Endothelial cell of umbilical vein (primary cell): ENCODE data around the gene ARHGEF19. TPM values are rescaled to one million over a fixed set of nuclear protein-coding genes. Genes with fewer than 3 reads are reported as not detected.
A peak's percentile ranks its signal among the peaks of the same experiment; 100 is the strongest.

ENCODE experiments used
- BruUV-seq: library from RNA; stranded (reverse); fragments of 400-500 nt; replicated peaks from 2 replicates; lab custom pipeline; 2021; lab: Mats Ljungman, UMichigan
- CTCF ChIA-PET: fragments of 300-600, 350-600 bp; sonication (Branson Sonifier 250); formaldehyde crosslinking; loops from one replicate; lab custom pipeline; 2021; ENCODE audit warnings: antibody characterized with exemption, inconsistent platforms; lab: Charles Lee
- POLR2A ChIA-PET: fragments of 300-600, 350-600 bp; sonication (Branson Sonifier 250); formaldehyde crosslinking; loops from one replicate; lab custom pipeline; 2021; ENCODE audit warnings: antibody characterized with exemption, inconsistent platforms; lab: Charles Lee
- DNase-seq: peaks from one replicate; pipeline ENCODE4 v3.0.0-alpha.2; 2011; ENCODE audit warnings: low read depth, low spot score
- FAIRE-seq: peaks from 2 replicates; lab custom pipeline; 2011; peaks lifted over from hg19 to GRCh38; lab: Jason Lieb, UNC
- H2AFZ ChIP-seq: 2 replicates; pipeline ENCODE4 v1.6.0; 2012; ENCODE audit warnings: low read depth, low read length, control low read depth, inconsistent platforms
- H3K27ac ChIP-seq: 2 replicates; pipeline ENCODE4 v1.5.1; 2011; ENCODE audit warnings: low read depth, mild to moderate bottlenecking, control low read depth, low read length, moderate library complexity; ENCODE audit not compliant: insufficient read depth
- H3K27me3 ChIP-seq, 2 experiments: 2 replicates each; pipeline versions ENCODE4 v1.6.0 to v1.6.1; 2011; ENCODE audit warnings: low read length in 2 of 2, mixed read lengths in 1 of 2; ENCODE audit not compliant: control insufficient read depth in 2 of 2, insufficient read depth in 2 of 2
- H3K36me3 ChIP-seq, 2 experiments: 2 replicates in 1 of 2; 3 replicates in 1 of 2; pipeline ENCODE4 v1.5.1; 2011; ENCODE audit warnings: low read length in 2 of 2, mild to moderate bottlenecking in 1 of 2, moderate library complexity in 1 of 2; ENCODE audit not compliant: control insufficient read depth in 2 of 2, insufficient read depth in 2 of 2; ENCODE audit errors: extremely low read depth in 1 of 2
- H3K4me1 ChIP-seq: 3 replicates; pipeline ENCODE4 v1.5.1; 2011; ENCODE audit warnings: mild to moderate bottlenecking, low read length; ENCODE audit not compliant: control insufficient read depth, insufficient read depth; ENCODE audit errors: extremely low read depth
- H3K4me2 ChIP-seq: 2 replicates; pipeline ENCODE4 v1.6.1; 2011; ENCODE audit warnings: low read length, control low read depth, mixed read lengths; ENCODE audit not compliant: insufficient read depth
- H3K4me3 ChIP-seq, 3 experiments: fragments of 200-600 bp in 1 of 3; sonication (generic), shearing (Covaris generic) in 1 of 3; replicated peaks in 1 of 3; 2 replicates each; pipeline ENCODE4 v1.5.1; 2011 to 2016; ENCODE audit warnings: control low read depth in 3 of 3, low read length in 3 of 3, mild to moderate bottlenecking in 2 of 3, inconsistent platforms in 1 of 3, low read depth in 1 of 3, moderate library complexity in 1 of 3; ENCODE audit not compliant: insufficient read depth in 1 of 3
- H3K79me2 ChIP-seq: 2 replicates; pipeline ENCODE4 v1.6.0; 2012; ENCODE audit warnings: low read length, inconsistent platforms; ENCODE audit not compliant: control insufficient read depth, insufficient read depth
- H3K9ac ChIP-seq: replicated peaks from 2 replicates; pipeline ENCODE3; 2011; ENCODE audit warnings: low read length, control low read depth; ENCODE audit not compliant: insufficient read depth; ENCODE audit errors: extremely low read depth
- H3K9me1 ChIP-seq: replicated peaks from 3 replicates; pipeline ENCODE4 v1.6.0; 2011; ENCODE audit warnings: mild to moderate bottlenecking, low read length; ENCODE audit not compliant: control insufficient read depth, insufficient read depth; ENCODE audit errors: extremely low read depth
- H3K9me3 ChIP-seq: replicated peaks from 2 replicates; pipeline ENCODE4 v1.5.1; 2012; ENCODE audit warnings: low read length, inconsistent platforms; ENCODE audit not compliant: control insufficient read depth, insufficient read depth
- H4K20me1 ChIP-seq: replicated peaks from 2 replicates; pipeline ENCODE3; 2011; ENCODE audit warnings: mild to moderate bottlenecking, low read length; ENCODE audit not compliant: control insufficient read depth, insufficient read depth; ENCODE audit errors: extremely low read depth
- EZH2 ChIP-seq: IDR thresholded peaks from 2 replicates; pipeline ENCODE4 v1.6.1; 2012; ENCODE audit warnings: borderline replicate concordance, low read depth, mild to moderate bottlenecking, moderate library complexity, low read length, inconsistent platforms; ENCODE audit not compliant: severe bottlenecking
- FOS ChIP-seq: IDR thresholded peaks from 2 replicates; pipeline ENCODE4 v1.6.1; 2011; ENCODE audit warnings: mild to moderate bottlenecking, low read length, moderate library complexity, borderline replicate concordance; ENCODE audit not compliant: insufficient read depth
- GATA2 ChIP-seq: IDR thresholded peaks from 2 replicates; pipeline ENCODE4 v1.7.0; 2011; ENCODE audit warnings: low read depth, mild to moderate bottlenecking, moderate library complexity, mixed read lengths, low read length; ENCODE audit not compliant: insufficient read length, insufficient read depth
- JUN ChIP-seq: IDR thresholded peaks from 2 replicates; pipeline ENCODE4 v1.6.1; 2011; ENCODE audit warnings: borderline replicate concordance, low read depth; ENCODE audit not compliant: insufficient read length, insufficient read depth
- MYC ChIP-seq: IDR thresholded peaks from one replicate; pipeline ENCODE4 v1.6.1; 2011; ENCODE audit warnings: mild to moderate bottlenecking, low read depth, low read length
- POLR2AphosphoS5 ChIP-seq: IDR thresholded peaks from 2 replicates; pipeline ENCODE4 v1.6.1; 2012; ENCODE audit warnings: low read depth, mild to moderate bottlenecking, control low read depth, low read length, moderate library complexity; ENCODE audit not compliant: insufficient read depth
- dilution Hi-C: fragments of 300-500 bp; cut with MboI; formaldehyde crosslinking; loops from one replicate; pipeline ENCODE4 v1.15.0; 2019; ENCODE audit warnings: low sequenced_read_pairs; ENCODE audit not compliant: extremely low pct_ligation_motif_present
- intact Hi-C: fragments of 100-400 bp; cut with micrococcal nuclease; formaldehyde crosslinking; loops from one replicate; pipeline ENCODE4 v1.10.0; 2022
- polyA plus RNA-seq, 4 experiments: library from polyadenylated mRNA; depleted of rRNA in 3 of 4; stranded (reverse) in 3 of 4; unstranded in 1 of 4; fragments of >200 nt; gene quantifications; 2 replicates each; pipeline versions ENCODE4 v1.2.1 to v1.2.3, GENCODE V29; 2011 to 2012; ENCODE audit warnings: missing spikeins in 1 of 4
- total RNA-seq: library from RNA; stranded (reverse); gene quantifications from 2 replicates; pipeline ENCODE4 v1.2.3, GENCODE V29; 2021
- TF ChIP-seq, protein P1 (sequence below): IDR thresholded peaks from 2 replicates; pipeline ENCODE4 v1.6.1; 2011; ENCODE audit not compliant: insufficient read depth, insufficient read length

Gene ARHGEF19
- total and polyA plus RNA-seq, 2 donors (not counting 3 experiments of a cell fraction or from before 2014, with no cell fraction given): 6.2 to 8.0 TPM

DNA sequence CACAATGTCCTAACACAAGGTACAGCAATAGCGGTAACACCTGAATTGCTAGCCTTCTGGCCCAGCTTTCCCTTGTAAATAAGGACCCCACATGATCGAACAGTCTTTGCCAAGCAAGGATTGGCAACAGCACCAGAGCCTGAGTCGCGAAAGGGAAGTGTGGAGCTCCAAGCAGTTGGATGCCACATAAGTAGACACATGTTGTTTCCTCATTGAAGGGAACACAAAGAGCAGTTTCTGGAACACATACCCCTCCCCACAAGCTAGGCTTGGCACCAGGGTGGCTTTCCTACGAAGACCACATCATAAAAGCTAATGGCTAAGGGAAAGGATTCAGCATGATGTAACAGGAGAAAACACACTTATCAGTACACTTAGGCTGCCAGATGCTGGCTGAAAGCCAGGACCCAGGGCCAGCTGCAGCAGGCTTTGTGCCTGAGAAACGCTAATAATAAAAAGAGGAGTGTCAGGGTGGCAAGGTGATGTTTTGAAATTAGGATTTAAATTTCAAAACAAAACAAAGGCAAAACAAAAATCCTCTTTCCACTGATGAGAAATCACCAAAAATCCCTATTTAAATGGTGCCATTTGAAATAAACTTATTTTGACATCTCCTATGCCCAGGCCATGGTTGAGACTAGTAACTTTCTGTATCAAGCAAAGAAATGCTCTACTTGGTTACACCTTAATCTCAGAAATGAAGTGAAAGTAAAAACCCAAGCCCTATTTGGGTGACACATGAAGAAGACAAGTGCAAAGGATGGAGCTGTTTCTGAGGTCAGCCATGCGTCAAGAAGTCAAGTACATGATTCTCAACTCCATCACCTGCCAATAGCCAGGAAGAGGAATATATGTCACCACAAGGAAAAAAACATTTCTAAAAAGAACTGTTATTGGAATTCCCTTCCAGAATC lies 36.4 kb upstream of the ARHGEF19 start:
- no TSS peak for BruUV-seq
- no peaks in the 10 kb centered on the region for H4K20me1 ChIP-seq
- H3K4me2 ChIP-seq: peak overlapping the region; percentile 71
- TF ChIP-seq, protein P1, sequence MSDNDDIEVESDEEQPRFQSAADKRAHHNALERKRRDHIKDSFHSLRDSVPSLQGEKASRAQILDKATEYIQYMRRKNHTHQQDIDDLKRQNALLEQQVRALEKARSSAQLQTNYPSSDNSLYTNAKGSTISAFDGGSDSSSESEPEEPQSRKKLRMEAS: no peak
- TF ChIP-seq POLR2AphosphoS5 (peak; percentile 81), FOS (peak; percentile 82), JUN (peak; percentile 36), MYC (no peak), EZH2 (no peak), GATA2 (peak; percentile 98)
- peak overlapping the region; percentile 94 for H3K27ac ChIP-seq
- H3K36me3 ChIP-seq: peaks cover 3 to 15% of the 10 kb centered on the region in 2 experiments
- POLR2A ChIA-PET: interaction anchor here (0.5 to 1.2 kb wide), 3 partner anchors 32 to 208 kb away, joined by 3 to 4 read pairs (median 4); partner anchors contain the start of gene FBXO42
- H3K9ac ChIP-seq: peak overlapping the region; percentile 65
- no peaks in the 10 kb centered on the region for H3K9me1 ChIP-seq
- dilution Hi-C loops (no loop called here), intact Hi-C loops (loop anchor here (1.0 to 2.0 kb wide), 3 partner anchors 18 to 114 kb away; partner anchors contain the start of gene FBXO42)
- peak overlapping the region; percentile 44 for H2AFZ ChIP-seq
- no peaks in the 10 kb centered on the region for H3K9me3 ChIP-seq
- FAIRE-seq: peak; percentile 97
- peak; percentile 99 for DNase-seq
- H3K4me1 ChIP-seq: peaks cover 29% of the 10 kb centered on the region
- CTCF ChIA-PET: interaction anchor here (0.6 to 9.5 kb wide), 13 partner anchors 9 to 438 kb away, joined by 3 to 179 read pairs (median 3); partner anchors contain the start of genes CPLANE2, FAM131C and FBXO42
- no peaks in the 10 kb centered on the region for H3K79me2 ChIP-seq
- no peaks in the 10 kb centered on the region for H3K27me3 ChIP-seq
- H3K4me3 ChIP-seq: peak overlapping the region in 1 of 3 experiments; percentile 45
